Measurements from ENCODE around the gene BTN1A1.

BTN1A1 gene

DNA sequence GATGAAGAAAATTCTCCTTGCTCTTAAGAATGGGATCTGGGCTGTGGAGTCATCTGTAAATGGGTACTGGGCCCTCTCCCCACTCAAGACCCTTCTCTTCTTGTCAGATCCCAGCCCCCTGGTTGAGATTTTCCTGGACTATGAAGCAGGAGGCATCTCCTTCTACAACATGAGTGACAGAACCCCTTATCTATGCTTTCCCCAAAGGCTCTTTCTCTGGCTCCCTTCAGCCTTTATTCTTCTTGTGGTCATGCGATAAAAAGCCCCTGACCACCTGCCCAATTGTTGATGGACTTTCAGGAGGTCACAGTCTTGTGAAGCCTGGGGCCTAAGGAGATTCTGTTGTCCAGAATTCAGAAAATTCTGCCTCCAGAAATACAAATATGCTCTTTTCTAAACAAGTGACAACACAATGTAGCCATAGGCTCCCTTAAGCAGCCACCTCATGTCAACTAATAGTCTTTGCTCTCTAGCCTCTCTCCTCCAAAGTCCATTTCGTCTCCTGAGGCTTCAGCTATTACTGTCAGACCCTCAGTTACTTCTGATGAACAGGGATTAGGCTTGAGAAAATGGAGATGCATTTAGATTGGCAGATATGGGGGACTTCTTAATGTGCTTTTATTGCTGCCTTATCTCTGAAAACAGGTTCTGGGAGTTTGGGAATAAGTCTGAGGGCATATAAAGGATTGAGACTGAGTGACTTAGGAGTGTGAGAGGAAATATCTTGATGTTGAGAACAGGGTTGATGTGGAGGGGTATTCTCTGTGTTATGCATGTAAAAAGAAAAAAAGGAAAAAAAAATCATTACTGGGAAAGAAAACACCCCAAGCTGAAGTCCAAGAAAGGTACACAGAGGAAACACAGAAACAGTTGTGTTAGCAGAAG, 21.8 kb upstream of the BTN1A1 start:
- Histone ChIP-seq H3K9me3 (ENCODE audit: control insufficient read depth, low read length) (no peaks in the 10 kb centered on the region), H3K27me3 (replicated peaks; ENCODE audit: control insufficient read depth, insufficient read depth, low read length) (no peaks in the 10 kb centered on the region), H3K9ac (ENCODE audit: low read length) (no peak overlapping the region), H3K4me1 (ENCODE audit: control insufficient read depth, insufficient read depth, low read length) (peaks cover 13% of the 10 kb centered on the region), H3K4me3 (ENCODE audit: low read length) (no peak overlapping the region), H3K36me3 (ENCODE audit: control insufficient read depth, insufficient read depth, low read length, severe bottlenecking) (no peaks in the 10 kb centered on the region)
- no peak for DNase-seq (ENCODE audit: low read depth)

DNA sequence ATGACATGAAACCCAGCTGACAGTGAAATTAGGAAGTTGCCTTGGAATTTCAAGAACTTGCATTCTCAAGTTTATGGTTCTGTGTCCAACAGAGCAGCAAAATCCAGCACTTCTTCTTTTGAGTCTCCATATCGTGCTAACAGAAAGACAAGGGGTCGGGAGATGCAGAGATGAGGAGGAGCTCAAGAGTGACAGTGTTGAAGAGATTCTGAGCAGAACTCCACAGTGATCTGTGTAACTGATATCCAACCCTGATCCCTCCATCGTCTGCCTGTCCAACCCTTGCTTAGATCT, 21.2 kb upstream of the BTN1A1 start:
- H3K36me3 ChIP-seq (ENCODE audit: control insufficient read depth, insufficient read depth, low read length, severe bottlenecking) = no peaks in the 10 kb centered on the region
- no peak overlapping the region for H3K9ac ChIP-seq (ENCODE audit: low read length)
- DNase-seq (ENCODE audit: low read depth) = no peak
- H3K27me3 ChIP-seq (replicated peaks; ENCODE audit: control insufficient read depth, insufficient read depth, low read length) = no peaks in the 10 kb centered on the region
- no peak overlapping the region for H3K4me3 ChIP-seq (ENCODE audit: low read length)
- H3K4me1 ChIP-seq (ENCODE audit: control insufficient read depth, insufficient read depth, low read length) = peaks cover 11% of the 10 kb centered on the region
- no peaks in the 10 kb centered on the region for H3K9me3 ChIP-seq (ENCODE audit: control insufficient read depth, low read length)

DNA sequence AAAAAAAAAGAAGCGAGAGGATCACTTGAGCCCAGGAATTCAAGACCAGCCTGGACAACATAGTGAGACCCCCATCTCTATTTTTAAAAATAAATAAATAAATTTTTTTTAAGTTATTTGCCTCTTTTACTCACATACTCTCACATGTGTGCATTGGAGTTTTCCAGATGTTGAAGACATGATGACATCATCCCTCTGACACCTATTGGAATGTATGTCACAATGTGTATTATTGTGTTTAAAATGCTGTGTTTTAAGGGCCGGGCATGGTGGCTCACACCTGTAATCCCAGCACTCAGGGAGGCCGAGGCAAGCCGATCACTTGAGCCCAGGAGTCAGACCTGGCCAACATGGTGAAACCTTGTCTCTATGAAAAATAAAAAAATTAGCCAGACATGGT, 17.8 kb upstream of the BTN1A1 start:
- no peak overlapping the region for H3K9ac ChIP-seq (ENCODE audit: low read length)
- H3K9me3 ChIP-seq (ENCODE audit: control insufficient read depth, low read length) = no peaks in the 10 kb centered on the region
- H3K4me3 ChIP-seq (ENCODE audit: low read length) = no peak overlapping the region
- no peak for DNase-seq (ENCODE audit: low read depth)
- H3K27me3 ChIP-seq (replicated peaks; ENCODE audit: control insufficient read depth, insufficient read depth, low read length) = no peaks in the 10 kb centered on the region
- H3K36me3 ChIP-seq (ENCODE audit: control insufficient read depth, insufficient read depth, low read length, severe bottlenecking) = no peaks in the 10 kb centered on the region
- H3K4me1 ChIP-seq (ENCODE audit: control insufficient read depth, insufficient read depth, low read length) = no peaks in the 10 kb centered on the region

DNA sequence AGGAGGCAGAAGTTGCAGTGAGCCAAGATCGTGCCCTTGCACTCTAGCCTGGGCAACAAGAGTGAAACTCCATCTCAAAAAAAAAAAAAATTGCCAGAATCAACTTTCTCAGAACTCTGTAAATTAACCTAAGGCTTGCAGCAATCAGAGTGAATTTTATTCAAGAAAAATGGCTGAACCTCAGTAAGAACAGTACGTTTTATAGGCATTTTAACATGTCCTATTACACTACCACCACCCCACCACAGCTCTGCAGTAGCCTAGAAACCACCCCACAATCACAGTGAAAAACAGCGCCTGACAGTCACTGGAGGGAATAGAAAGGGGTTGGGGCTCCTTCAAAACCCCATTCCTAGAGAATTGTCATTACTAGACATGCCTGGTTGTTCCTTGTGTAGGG, 16.4 kb upstream of the BTN1A1 start:
- H3K4me3 ChIP-seq (ENCODE audit: low read length) = no peak overlapping the region
- no peak overlapping the region for H3K9ac ChIP-seq (ENCODE audit: low read length)
- no peaks in the 10 kb centered on the region for H3K9me3 ChIP-seq (ENCODE audit: control insufficient read depth, low read length)
- no peaks in the 10 kb centered on the region for H3K36me3 ChIP-seq (ENCODE audit: control insufficient read depth, insufficient read depth, low read length, severe bottlenecking)
- H3K27me3 ChIP-seq (replicated peaks; ENCODE audit: control insufficient read depth, insufficient read depth, low read length) = no peaks in the 10 kb centered on the region
- DNase-seq (ENCODE audit: low read depth) = no peak
- H3K4me1 ChIP-seq (ENCODE audit: control insufficient read depth, insufficient read depth, low read length) = no peaks in the 10 kb centered on the region

DNA sequence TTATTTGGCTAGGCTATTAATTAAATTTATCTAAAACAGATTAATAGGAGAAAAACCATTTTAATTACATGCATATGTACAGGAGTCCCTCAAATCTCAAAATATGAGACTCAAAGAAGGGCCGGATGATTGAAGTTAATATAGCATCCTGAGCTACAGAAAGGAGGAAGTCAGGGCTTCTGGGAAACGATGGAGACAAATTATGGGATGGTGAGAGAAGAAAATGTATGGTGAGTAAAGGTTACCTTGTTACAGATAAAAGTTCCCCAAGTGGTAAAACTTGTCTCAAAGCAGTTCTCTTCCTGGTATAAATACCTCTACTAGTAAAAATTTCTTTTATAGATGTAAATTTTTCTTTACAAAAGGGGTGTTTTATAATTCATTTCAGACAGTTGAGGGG, 15.9 kb upstream of the BTN1A1 start:
- Histone ChIP-seq H3K36me3 (ENCODE audit: control insufficient read depth, insufficient read depth, low read length, severe bottlenecking) (no peaks in the 10 kb centered on the region), H3K4me3 (ENCODE audit: low read length) (no peak overlapping the region), H3K9ac (ENCODE audit: low read length) (no peak overlapping the region), H3K9me3 (ENCODE audit: control insufficient read depth, low read length) (no peaks in the 10 kb centered on the region), H3K4me1 (ENCODE audit: control insufficient read depth, insufficient read depth, low read length) (no peaks in the 10 kb centered on the region), H3K27me3 (replicated peaks; ENCODE audit: control insufficient read depth, insufficient read depth, low read length) (no peaks in the 10 kb centered on the region)
- no peak for DNase-seq (ENCODE audit: low read depth)

DNA sequence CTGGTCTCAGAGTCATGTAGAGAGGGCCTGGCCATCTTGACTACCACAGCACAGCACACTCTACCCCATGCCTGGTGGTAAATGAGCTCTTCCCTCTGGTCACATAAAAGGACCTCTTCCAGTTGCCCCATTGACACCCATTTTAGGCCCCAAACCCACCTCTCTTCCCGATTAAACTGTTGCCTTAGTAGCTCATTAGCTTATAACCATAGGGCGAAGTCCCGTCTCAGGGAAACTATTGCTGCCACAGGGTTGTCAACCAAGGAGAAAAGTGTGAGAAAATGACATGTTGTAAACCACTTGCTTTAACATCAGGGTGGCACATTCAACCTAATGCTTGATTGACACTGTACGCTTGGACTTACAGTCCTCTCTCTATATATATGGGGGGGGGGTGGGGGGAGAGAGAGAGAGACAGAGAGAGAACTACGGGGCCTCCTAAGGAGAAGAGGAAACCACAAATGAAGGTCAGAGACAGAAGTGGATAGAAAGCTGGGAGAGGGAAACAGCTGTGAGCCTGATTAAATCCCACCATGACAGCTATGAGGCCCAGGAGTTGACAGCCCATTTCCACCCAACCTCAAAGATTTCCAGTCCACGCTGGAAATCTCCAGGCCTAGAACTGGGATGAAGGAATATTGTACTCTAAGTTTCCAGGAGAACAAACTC, 14.9 kb upstream of the BTN1A1 start:
- H3K27me3 ChIP-seq (replicated peaks; ENCODE audit: control insufficient read depth, insufficient read depth, low read length) = no peaks in the 10 kb centered on the region
- H3K4me3 ChIP-seq (ENCODE audit: low read length) = no peak overlapping the region
- H3K36me3 ChIP-seq (ENCODE audit: control insufficient read depth, insufficient read depth, low read length, severe bottlenecking) = no peaks in the 10 kb centered on the region
- no peaks in the 10 kb centered on the region for H3K4me1 ChIP-seq (ENCODE audit: control insufficient read depth, insufficient read depth, low read length)
- H3K9ac ChIP-seq (ENCODE audit: low read length) = no peak overlapping the region
- DNase-seq (ENCODE audit: low read depth) = no peak
- H3K9me3 ChIP-seq (ENCODE audit: control insufficient read depth, low read length) = no peaks in the 10 kb centered on the region

DNA sequence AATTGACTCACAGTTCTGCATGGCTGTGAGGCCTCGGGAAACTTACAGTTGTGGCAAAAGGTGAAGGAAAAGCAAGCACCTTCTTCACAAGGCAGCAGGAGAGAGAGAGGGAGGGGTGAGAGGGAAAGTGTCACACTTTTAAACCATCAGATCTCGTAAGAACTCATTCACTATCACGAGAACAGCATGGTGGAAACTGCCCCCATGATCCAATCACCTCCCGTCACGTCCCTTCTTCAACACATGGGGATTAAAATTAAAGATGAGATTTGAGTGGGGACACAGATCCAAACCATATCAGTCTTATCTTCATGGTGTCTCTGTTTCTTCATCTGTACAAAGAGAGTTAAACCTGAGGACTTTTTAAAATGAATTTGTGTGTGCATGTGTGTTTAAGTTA, 13.7 kb upstream of the BTN1A1 start:
- Histone ChIP-seq H3K4me1 (ENCODE audit: control insufficient read depth, insufficient read depth, low read length) (no peaks in the 10 kb centered on the region), H3K9me3 (ENCODE audit: control insufficient read depth, low read length) (no peaks in the 10 kb centered on the region), H3K27me3 (replicated peaks; ENCODE audit: control insufficient read depth, insufficient read depth, low read length) (no peaks in the 10 kb centered on the region), H3K9ac (ENCODE audit: low read length) (no peak overlapping the region), H3K36me3 (ENCODE audit: control insufficient read depth, insufficient read depth, low read length, severe bottlenecking) (no peaks in the 10 kb centered on the region), H3K4me3 (ENCODE audit: low read length) (no peak overlapping the region)
- DNase-seq (ENCODE audit: low read depth) = no peak

DNA sequence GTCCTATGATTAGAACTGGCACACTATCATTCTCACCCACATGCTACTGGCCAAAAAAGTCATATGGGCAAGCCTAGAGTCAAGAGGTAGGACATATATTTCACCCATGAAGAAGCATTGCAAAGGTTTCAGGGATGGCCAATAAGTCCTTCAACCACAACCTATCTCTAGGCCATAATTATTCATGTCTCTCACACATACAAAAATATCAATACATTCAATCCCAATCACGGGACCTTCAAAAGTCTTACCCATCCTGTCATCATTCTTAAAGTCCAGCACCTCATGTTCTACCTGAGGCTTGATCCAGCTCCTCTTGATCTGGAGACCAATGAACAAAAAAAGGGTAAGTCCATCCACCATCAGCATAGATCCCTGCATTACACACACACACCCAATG, 12.6 kb upstream of the BTN1A1 start:
- H3K4me1 ChIP-seq (ENCODE audit: control insufficient read depth, insufficient read depth, low read length) = no peaks in the 10 kb centered on the region
- H3K9me3 ChIP-seq (ENCODE audit: control insufficient read depth, low read length) = no peaks in the 10 kb centered on the region
- H3K9ac ChIP-seq (ENCODE audit: low read length) = no peak overlapping the region
- no peak for DNase-seq (ENCODE audit: low read depth)
- no peaks in the 10 kb centered on the region for H3K27me3 ChIP-seq (replicated peaks; ENCODE audit: control insufficient read depth, insufficient read depth, low read length)
- H3K36me3 ChIP-seq (ENCODE audit: control insufficient read depth, insufficient read depth, low read length, severe bottlenecking) = no peaks in the 10 kb centered on the region
- H3K4me3 ChIP-seq (ENCODE audit: low read length) = no peak overlapping the region

DNA sequence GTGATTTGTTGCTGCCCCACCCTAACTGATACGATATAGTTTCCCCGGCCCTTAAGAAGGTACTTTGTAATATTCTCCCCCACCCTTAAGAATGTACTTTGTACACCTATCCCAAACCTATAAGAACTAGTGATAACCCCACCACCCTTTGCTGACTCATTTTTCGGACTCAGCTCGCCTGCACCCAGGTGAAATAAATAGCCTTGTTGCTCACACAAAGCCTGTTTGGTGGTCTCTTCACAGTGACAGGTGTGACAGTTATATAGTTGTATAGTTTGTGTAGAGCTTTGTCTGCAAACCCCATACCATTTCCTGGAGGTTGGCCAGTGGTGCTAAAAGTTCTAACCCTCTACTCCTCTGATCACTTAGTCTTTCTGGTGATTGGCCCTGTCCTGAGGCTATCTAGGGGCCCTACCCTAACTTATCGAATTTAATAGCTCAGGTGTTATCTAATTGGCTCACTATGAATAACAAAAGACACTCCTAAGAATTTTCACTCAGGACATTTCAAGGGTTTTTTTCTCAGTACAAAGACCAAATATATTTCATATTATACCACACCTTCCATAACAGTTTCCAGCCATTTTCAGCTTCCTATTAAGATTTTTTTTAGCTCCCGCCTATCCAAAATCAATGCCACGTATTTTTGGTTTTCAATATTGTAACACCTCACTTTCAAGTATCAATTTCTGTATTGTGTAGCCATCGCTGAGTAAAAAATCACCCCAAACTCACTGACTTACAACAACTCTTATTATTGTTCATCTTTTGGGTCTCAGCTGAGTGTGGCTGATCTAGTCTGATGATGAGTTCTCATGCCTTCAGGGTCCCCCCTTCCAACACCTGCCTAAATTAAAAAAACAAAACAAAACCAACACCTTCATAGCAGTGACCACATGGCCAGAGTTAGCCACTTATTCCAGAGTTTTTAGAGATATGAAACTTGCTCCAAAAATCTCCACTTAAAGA, 9.8 kb upstream of the BTN1A1 start:
- no peak overlapping the region for H3K9ac ChIP-seq (ENCODE audit: low read length)
- no peaks in the 10 kb centered on the region for H3K4me1 ChIP-seq (ENCODE audit: control insufficient read depth, insufficient read depth, low read length)
- H3K9me3 ChIP-seq (ENCODE audit: control insufficient read depth, low read length) = no peaks in the 10 kb centered on the region
- H3K27me3 ChIP-seq (replicated peaks; ENCODE audit: control insufficient read depth, insufficient read depth, low read length) = no peaks in the 10 kb centered on the region
- no peaks in the 10 kb centered on the region for H3K36me3 ChIP-seq (ENCODE audit: control insufficient read depth, insufficient read depth, low read length, severe bottlenecking)
- no peak overlapping the region for H3K4me3 ChIP-seq (ENCODE audit: low read length)
- no peak for DNase-seq (ENCODE audit: low read depth)

DNA sequence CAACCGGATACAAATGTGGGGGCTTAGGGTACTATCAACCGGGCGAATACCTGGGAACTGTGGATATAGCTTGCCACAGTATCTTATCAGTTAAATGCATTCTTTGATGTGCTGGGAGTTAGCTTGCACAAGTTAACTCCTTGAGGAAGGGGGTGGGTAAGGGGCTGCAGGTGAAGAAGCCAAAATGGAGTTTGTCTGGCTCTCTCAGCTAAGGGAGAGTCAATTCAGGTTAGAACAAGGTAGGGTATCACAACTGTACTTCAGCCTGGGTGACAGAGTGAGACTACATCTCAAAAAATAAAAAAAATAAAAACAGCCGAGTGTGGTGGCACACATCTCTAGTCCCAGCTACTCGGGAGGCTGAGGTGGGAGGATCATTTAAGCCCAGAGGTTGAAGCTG, 8.5 kb upstream of the BTN1A1 start:
- H3K4me3 ChIP-seq (ENCODE audit: low read length) = no peak overlapping the region
- no peaks in the 10 kb centered on the region for H3K27me3 ChIP-seq (replicated peaks; ENCODE audit: control insufficient read depth, insufficient read depth, low read length)
- H3K9ac ChIP-seq (ENCODE audit: low read length) = no peak overlapping the region
- H3K36me3 ChIP-seq (ENCODE audit: control insufficient read depth, insufficient read depth, low read length, severe bottlenecking) = no peaks in the 10 kb centered on the region
- DNase-seq (ENCODE audit: low read depth) = no peak
- H3K9me3 ChIP-seq (ENCODE audit: control insufficient read depth, low read length) = no peaks in the 10 kb centered on the region
- H3K4me1 ChIP-seq (ENCODE audit: control insufficient read depth, insufficient read depth, low read length) = no peaks in the 10 kb centered on the region

DNA sequence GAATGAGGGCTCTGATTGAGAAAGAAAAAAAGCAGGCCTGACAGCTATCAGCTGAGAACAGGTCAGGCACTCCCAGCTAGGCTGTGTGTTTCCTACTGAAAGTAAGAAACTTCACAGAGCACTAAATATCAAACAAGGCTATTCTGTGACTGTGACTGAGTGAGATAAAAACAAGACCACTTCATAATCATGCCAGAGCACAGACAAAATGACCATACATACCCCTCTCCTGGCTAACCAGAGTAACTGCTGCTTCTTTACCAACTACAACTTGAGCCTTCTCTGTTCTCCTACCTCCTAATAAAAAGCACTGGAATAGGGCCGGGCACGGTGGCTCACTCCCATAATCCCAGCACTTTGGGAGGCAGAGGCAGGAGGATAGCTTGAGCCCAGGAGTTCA, 6.8 kb upstream of the BTN1A1 start:
- no peak overlapping the region for H3K4me3 ChIP-seq (ENCODE audit: low read length)
- H3K27me3 ChIP-seq (replicated peaks; ENCODE audit: control insufficient read depth, insufficient read depth, low read length) = no peaks in the 10 kb centered on the region
- H3K9ac ChIP-seq (ENCODE audit: low read length) = no peak overlapping the region
- H3K36me3 ChIP-seq (ENCODE audit: control insufficient read depth, insufficient read depth, low read length, severe bottlenecking) = no peaks in the 10 kb centered on the region
- H3K9me3 ChIP-seq (ENCODE audit: control insufficient read depth, low read length) = no peaks in the 10 kb centered on the region
- DNase-seq (ENCODE audit: low read depth) = no peak
- no peaks in the 10 kb centered on the region for H3K4me1 ChIP-seq (ENCODE audit: control insufficient read depth, insufficient read depth, low read length)
